22Rv1 (cell line): ENCODE measurements around the gene U2SURP.

Experiments used
- H3K27ac ChIP-seq: fragments of 450-650 bp; 2 replicates; pipeline ENCODE4 v1.5.1; 2017
- CTCF ChIP-seq: fragments of 450-650 bp; IDR thresholded peaks from 2 replicates; pipeline ENCODE4 v1.5.1; 2017; ENCODE audit warnings: mild to moderate bottlenecking
- ZFX ChIP-seq: fragments of 450-650 bp; IDR thresholded peaks from 2 replicates; pipeline ENCODE4 v1.6.1; 2017; ENCODE audit warnings: antibody characterized with exemption, borderline replicate concordance

The U2SURP gene

DNA sequence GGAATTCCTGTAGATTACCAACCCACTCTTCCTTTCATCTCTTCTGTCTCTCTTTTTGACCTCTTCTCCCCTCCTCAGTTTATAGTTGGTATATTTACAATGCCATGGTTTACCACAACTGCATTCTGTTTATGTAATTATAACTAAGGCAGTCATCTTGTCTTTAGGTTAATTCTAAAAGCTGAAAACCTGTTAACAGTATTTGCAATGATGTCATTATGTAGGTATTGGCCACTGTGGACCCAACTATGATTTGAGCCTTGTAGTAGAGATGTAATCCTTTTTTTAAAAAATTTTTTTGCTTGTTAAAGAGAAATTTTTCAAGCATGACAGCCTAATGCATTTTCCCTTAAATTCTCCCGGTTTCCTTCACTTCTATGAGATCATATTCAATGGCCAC is 87.5 kb downstream of the U2SURP start:
- TF ChIP-seq ZFX (no peak), CTCF (no peak)
- no peak overlapping the region for H3K27ac ChIP-seq

- TF ChIP-seq CTCF, result no peak
- TF ChIP-seq ZFX, result no peak
- no peak overlapping the region for H3K27ac ChIP-seq
Observed at GRCh38 chr3:143089965-143090364, 88.6 kb downstream of the U2SURP start.

- no peak overlapping the region for H3K27ac ChIP-seq
- TF ChIP-seq ZFX (no peak), CTCF (no peak)
Observed at GRCh38 chr3:143090486-143090885, 89.1 kb downstream of the U2SURP start.

- TF ChIP-seq ZFX (no peak), CTCF (no peak)
- no peak overlapping the region for H3K27ac ChIP-seq
Observed at GRCh38 chr3:143090976-143091837, 89.8 kb downstream of the U2SURP start.

GRCh38 chr3:143092191-143092590 is 90.8 kb downstream of the U2SURP start:
- no peak overlapping the region for H3K27ac ChIP-seq
- TF ChIP-seq ZFX, result no peak

DNA sequence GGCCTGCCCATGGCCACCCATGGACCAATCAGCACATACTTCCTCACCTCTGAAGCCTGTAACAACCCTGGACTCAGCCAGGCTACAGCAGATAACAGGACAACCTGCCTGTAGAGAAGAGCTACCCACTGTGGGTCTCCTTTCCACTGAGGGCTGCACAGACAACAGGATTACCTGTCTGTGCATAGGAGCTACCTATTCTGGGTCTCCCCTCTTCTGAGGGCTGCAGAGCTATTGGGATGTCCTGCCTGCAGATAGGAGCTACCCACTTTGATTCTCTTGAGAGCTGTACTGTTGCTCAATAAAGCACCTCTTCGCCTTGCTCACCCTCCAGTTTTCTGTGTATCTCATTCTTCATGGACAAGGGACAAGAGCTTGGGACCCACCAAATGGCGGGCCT is 94.4 kb downstream of the U2SURP start:
- H3K27ac ChIP-seq, result no peak overlapping the region
- TF ChIP-seq ZFX (no peak), CTCF (no peak)

GRCh38 chr3:143098032-143098764 is 96.8 kb downstream of the U2SURP start:
- TF ChIP-seq CTCF (no peak), ZFX (no peak)
- H3K27ac ChIP-seq, result peak overlapping the region; percentile 16; the same call in 1 of the 2 replicates
